ENCODE measurements around the gene TSSK3. TPM values are rescaled to one million over a fixed set of nuclear protein-coding genes. Genes with fewer than 3 reads are reported as not detected.

Gene TSSK3
- total RNA-seq, 2 donors from 2014 or later, result 1.1 to 2.3 TPM

DNA sequence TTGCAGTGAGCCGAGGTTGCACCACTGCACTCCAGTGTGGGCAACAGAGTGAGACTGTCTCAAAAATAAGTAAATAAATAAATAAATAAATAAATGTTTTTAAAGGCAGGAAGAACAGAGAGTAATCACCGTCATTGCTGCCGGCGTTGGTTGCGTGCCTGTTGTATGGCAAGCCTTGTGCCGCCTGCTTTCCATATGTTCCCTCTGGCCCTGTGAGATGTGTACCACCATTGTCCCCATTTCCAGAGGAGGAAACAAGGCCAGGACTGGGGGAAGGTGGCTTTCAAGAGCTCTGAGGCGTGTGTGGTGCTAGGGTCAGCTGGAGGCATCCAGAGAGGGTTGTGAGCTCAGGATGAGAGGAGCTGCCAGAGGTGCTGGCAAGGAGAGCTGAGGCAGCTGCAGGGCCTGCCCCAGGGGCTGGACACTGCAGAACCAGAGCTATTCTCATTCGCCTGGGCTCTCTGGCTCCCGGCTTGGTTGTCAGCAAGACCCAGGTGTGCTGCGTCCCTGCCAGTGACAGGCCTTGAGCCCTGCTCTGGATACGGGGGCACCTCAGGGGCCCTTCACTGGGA lies 21.1 kb upstream of the TSSK3 start:
- peaks cover 0 to 4% of the 10 kb centered on the region in 2 donors for H3K4me1 ChIP-seq (ENCODE audit: control insufficient read depth in 1 of 2, low read depth in 2 of 2)
- no peaks in the 10 kb centered on the region for H3K9me3 ChIP-seq
- ATAC-seq (ENCODE audit: insufficient number of reproducible peaks, low FRiP score, low read depth) (no peak), DNase-seq (ENCODE audit: low spot score) (no peak)
- no peaks in the 10 kb centered on the region for H3K36me3 ChIP-seq
- no peak overlapping the region for H3K4me3 ChIP-seq
- TF ChIP-seq CTCF (IDR thresholded peaks at IDR 0.05), result no peak
- no peaks in the 10 kb centered on the region for H3K27me3 ChIP-seq (replicated peaks; ENCODE audit: insufficient read depth)
- no peak overlapping the region for H3K27ac ChIP-seq

DNA sequence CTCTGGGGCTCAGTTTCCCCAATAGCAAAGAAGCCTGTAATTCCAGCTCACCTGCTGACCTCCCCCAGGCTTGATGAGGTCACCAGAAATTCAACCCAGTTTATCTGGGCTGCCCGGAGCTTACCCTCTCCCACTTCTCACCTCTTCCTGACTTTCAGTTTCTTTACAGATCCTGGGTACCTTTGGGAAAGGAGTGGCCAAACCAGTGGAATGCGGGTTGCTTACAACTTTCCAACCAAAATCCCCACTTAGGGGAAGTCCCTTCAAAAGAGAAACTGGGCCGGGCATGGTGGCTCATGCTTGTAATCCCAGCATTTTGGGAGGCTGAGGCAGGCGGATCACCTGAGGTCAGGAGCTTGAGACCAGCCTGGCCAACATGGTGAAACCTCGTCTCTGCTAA lies 20.4 kb upstream of the TSSK3 start:
- DNase-seq (ENCODE audit: low spot score) (no peak), ATAC-seq (ENCODE audit: insufficient number of reproducible peaks, low FRiP score, low read depth) (no peak)
- H3K27ac ChIP-seq, result no peak overlapping the region

DNA sequence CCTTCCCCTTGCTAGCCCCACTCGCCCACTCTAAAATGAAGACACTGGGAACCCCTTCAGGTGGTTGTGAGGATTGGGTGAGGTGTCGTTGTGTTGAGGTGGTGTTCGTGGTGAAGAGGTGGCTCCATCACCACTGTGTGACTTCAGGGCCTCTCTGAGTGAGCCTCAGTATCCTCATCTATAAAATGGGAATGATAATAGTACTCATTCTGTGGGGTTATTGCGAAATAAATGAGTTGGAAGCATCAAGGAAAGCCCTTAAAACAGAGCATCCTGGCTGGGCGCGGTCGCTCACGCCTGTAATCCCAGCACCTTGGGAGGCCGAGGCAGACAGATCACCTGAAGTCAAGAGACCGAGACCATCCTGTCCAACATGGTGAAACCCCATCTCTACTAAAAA lies 19.6 kb upstream of the TSSK3 start:
- H3K36me3 ChIP-seq, result no peaks in the 10 kb centered on the region
- no peak for TF ChIP-seq CTCF (IDR thresholded peaks at IDR 0.05)
- no peaks in the 10 kb centered on the region for H3K27me3 ChIP-seq (replicated peaks; ENCODE audit: insufficient read depth)
- no peak for ATAC-seq (ENCODE audit: insufficient number of reproducible peaks, low FRiP score, low read depth)
- no peaks in the 10 kb centered on the region for H3K9me3 ChIP-seq
- no peak overlapping the region for H3K27ac ChIP-seq
- H3K4me1 ChIP-seq (ENCODE audit: control insufficient read depth in 1 of 2, low read depth in 2 of 2), result no peaks in the 10 kb centered on the region
- H3K4me3 ChIP-seq, result no peak overlapping the region
- no peak for DNase-seq (ENCODE audit: low spot score)

More for the DNA sequence above, 20.4 kb upstream of the TSSK3 start:
- H3K36me3 ChIP-seq, result no peaks in the 10 kb centered on the region
- H3K27me3 ChIP-seq (replicated peaks; ENCODE audit: insufficient read depth), result no peaks in the 10 kb centered on the region
- TF ChIP-seq CTCF (IDR thresholded peaks at IDR 0.05), result no peak
- no peak overlapping the region for H3K4me3 ChIP-seq
- H3K4me1 ChIP-seq (ENCODE audit: control insufficient read depth in 1 of 2, low read depth in 2 of 2), result no peaks in the 10 kb centered on the region
- H3K9me3 ChIP-seq, result no peaks in the 10 kb centered on the region

DNA sequence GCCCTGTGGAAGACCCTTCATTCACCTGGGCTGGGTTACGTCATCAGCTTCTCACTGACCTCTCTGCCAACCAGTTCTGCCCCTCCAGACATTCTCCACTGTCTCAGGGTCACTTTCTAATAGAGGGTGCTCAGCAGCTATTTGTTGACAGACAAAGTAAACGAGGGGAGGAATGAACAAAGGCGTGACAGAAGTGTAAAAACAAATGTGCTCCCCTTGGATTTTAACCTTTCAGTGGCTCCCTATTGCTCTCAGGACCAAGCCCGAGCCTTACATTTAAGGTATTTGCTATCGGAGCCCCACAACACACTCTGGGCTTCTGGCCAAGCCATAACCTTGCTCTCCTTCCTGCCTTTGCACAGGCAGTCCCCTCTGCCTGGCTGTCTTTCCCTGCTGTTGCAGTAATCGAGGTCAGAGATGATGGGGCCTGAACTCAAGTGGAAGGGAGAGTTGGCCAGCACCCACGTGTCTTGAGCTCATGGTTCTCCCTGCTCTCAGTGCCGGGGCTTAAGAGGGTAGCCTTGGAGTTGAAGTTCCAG lies 17.0 kb upstream of the TSSK3 start:
- ATAC-seq (ENCODE audit: insufficient number of reproducible peaks, low FRiP score, low read depth), result no peak
- Histone ChIP-seq H3K4me1 (ENCODE audit: control insufficient read depth in 1 of 2, low read depth in 2 of 2) (no peaks in the 10 kb centered on the region), H3K4me3 (no peak overlapping the region), H3K9me3 (no peaks in the 10 kb centered on the region), H3K36me3 (no peaks in the 10 kb centered on the region), H3K27ac (no peak overlapping the region), H3K27me3 (replicated peaks; ENCODE audit: insufficient read depth) (no peaks in the 10 kb centered on the region)
- TF ChIP-seq CTCF (IDR thresholded peaks at IDR 0.05), result no peak
- DNase-seq (ENCODE audit: low spot score), result no peak

GRCh38 chr1:32346532-32347157 lies 15.7 kb upstream of the TSSK3 start:
- Histone ChIP-seq H3K4me1 (ENCODE audit: control insufficient read depth in 1 of 2, low read depth in 2 of 2) (peaks cover 0 to 4% of the 10 kb centered on the region in 2 donors), H3K27me3 (replicated peaks; ENCODE audit: insufficient read depth) (no peaks in the 10 kb centered on the region), H3K4me3 (no peak overlapping the region), H3K36me3 (no peaks in the 10 kb centered on the region), H3K27ac (no peak overlapping the region), H3K9me3 (no peaks in the 10 kb centered on the region)
- DNase-seq (ENCODE audit: low spot score), result no peak
- ATAC-seq (ENCODE audit: insufficient number of reproducible peaks, low FRiP score, low read depth), result no peak
- TF ChIP-seq CTCF (IDR thresholded peaks at IDR 0.05), result no peak
